Ishikawa (cell line): ENCODE measurements around the gene CBX5.

ENCODE experiments used
- CEBPB ChIP-seq: IDR thresholded peaks from 2 replicates; pipeline ENCODE4 v1.6.1; 2012
- CREB1 ChIP-seq: IDR thresholded peaks from 2 replicates; pipeline ENCODE4 v1.6.1; 2012; ENCODE audit warnings: low read depth
- EGR1 ChIP-seq: IDR thresholded peaks from 2 replicates; pipeline ENCODE4 v1.6.1; 2012
- EP300 ChIP-seq: IDR thresholded peaks from 2 replicates; pipeline ENCODE4 v1.6.1; 2012; ENCODE audit warnings: borderline replicate concordance
- FOXM1 ChIP-seq: IDR thresholded peaks from 2 replicates; pipeline ENCODE4 v1.6.1; 2012; ENCODE audit warnings: low read depth, borderline replicate concordance
- MAX ChIP-seq: IDR thresholded peaks from 2 replicates; pipeline ENCODE4 v1.6.1; 2012
- NFIC ChIP-seq: IDR thresholded peaks from 2 replicates; pipeline ENCODE4 v1.6.1; 2012
- RAD21 ChIP-seq: IDR thresholded peaks from 2 replicates; pipeline ENCODE4 v1.6.1; 2012; ENCODE audit warnings: low read depth
- REST ChIP-seq: IDR thresholded peaks from 2 replicates; pipeline ENCODE4 v1.6.1; 2012; ENCODE audit warnings: low read depth, mild to moderate bottlenecking
- TAF1 ChIP-seq: IDR thresholded peaks from 2 replicates; pipeline ENCODE4 v1.6.1; 2012; ENCODE audit warnings: low read depth, mild to moderate bottlenecking
- TCF12 ChIP-seq: IDR thresholded peaks from 2 replicates; pipeline ENCODE4 v1.6.1; 2012; ENCODE audit warnings: low read depth
- TEAD4 ChIP-seq: IDR thresholded peaks from 2 replicates; pipeline ENCODE4 v1.6.1; 2012
- USF1 ChIP-seq: IDR thresholded peaks from 2 replicates; pipeline ENCODE4 v1.6.1; 2012
- YY1 ChIP-seq: IDR thresholded peaks from 2 replicates; pipeline ENCODE4 v1.6.1; 2012; ENCODE audit warnings: low read depth
- ZBTB7A ChIP-seq: IDR thresholded peaks from 2 replicates; pipeline ENCODE4 v1.6.1; 2012; ENCODE audit warnings: low read depth

CBX5 gene

GRCh38 chr12:54185919-54186318, 94.0 kb downstream of the CBX5 start:
- TF ChIP-seq CEBPB, result no peak
- TF ChIP-seq USF1, result no peak
- no peak for TF ChIP-seq TEAD4
- no peak for TF ChIP-seq FOXM1
- TF ChIP-seq YY1, result no peak
- TF ChIP-seq CREB1, result no peak
- TF ChIP-seq ZBTB7A, result no peak
- TF ChIP-seq REST, result no peak
- no peak for TF ChIP-seq TCF12
- TF ChIP-seq RAD21, result no peak
- no peak for TF ChIP-seq TAF1
- no peak for TF ChIP-seq EGR1
- no peak for TF ChIP-seq MAX
- no peak for TF ChIP-seq EP300
- no peak for TF ChIP-seq NFIC

GRCh38 chr12:54184024-54184805, 95.7 kb downstream of the CBX5 start:
- TF ChIP-seq CEBPB, result no peak
- TF ChIP-seq TCF12, result no peak
- no peak for TF ChIP-seq YY1
- TF ChIP-seq MAX, result no peak
- no peak for TF ChIP-seq TAF1
- no peak for TF ChIP-seq NFIC
- TF ChIP-seq RAD21, result no peak
- TF ChIP-seq CREB1, result no peak
- TF ChIP-seq ZBTB7A, result no peak
- TF ChIP-seq EP300, result no peak
- TF ChIP-seq EGR1, result no peak
- TF ChIP-seq REST, result no peak
- no peak for TF ChIP-seq USF1
- no peak for TF ChIP-seq TEAD4
- no peak for TF ChIP-seq FOXM1

- no peak for TF ChIP-seq CEBPB
- no peak for TF ChIP-seq FOXM1
- TF ChIP-seq NFIC, result no peak
- no peak for TF ChIP-seq RAD21
- no peak for TF ChIP-seq ZBTB7A
- no peak for TF ChIP-seq USF1
- no peak for TF ChIP-seq YY1
- TF ChIP-seq MAX, result no peak
- TF ChIP-seq REST, result no peak
- TF ChIP-seq EP300, result no peak
- TF ChIP-seq EGR1, result no peak
- no peak for TF ChIP-seq CREB1
- no peak for TF ChIP-seq TCF12
- no peak for TF ChIP-seq TAF1
- no peak for TF ChIP-seq TEAD4
These were observed 96.9 kb downstream of the CBX5 start for GRCh38 chr12:54182981-54183380.
